ENCODE results near the gene ARHGAP28. TPM values are rescaled to one million over a fixed set of nuclear protein-coding genes. Genes with fewer than 3 reads are reported as not detected.

Gene ARHGAP28
- total RNA-seq, 1 experiment from 2014 or later = 9.2 TPM

DNA sequence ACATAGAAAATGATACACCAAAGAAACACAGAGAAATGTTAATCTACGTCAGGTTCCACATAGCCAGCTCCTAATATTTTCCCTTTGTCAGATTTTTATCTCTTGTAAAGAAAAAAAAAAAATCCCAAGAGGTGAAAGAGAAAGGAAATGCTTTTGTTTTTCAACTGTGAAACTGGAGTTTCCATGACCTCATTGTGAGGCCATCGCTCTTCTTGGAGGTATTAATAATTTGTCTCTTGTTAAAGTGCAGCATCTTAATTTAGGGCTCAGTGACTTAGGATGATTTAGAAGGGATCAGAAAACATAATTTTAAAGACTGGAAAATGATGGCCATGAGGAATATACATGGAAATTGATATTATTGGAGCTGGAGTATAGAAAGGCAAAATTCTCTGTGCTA lies 21.7 kb downstream of the ARHGAP28 start:
- Histone ChIP-seq H2AK5ac (ENCODE audit: insufficient read length, low read length) (no peak overlapping the region), H2BK120ac (ENCODE audit: low read depth, low read length, poor library complexity, severe bottlenecking) (no peak overlapping the region), H2BK12ac (ENCODE audit: insufficient read length, low read depth, low read length) (no peak overlapping the region), H3K14ac (ENCODE audit: insufficient read depth, low read length) (no peak overlapping the region; the same call in 1 of the 2 replicates), H4K20me1 (ENCODE audit: control insufficient read depth, insufficient read depth, insufficient read length) (no peaks in the 10 kb centered on the region), H3K4me1 (ENCODE audit: insufficient read depth, low read length) (peaks cover 4% of the 10 kb centered on the region; the same call in 1 of the 2 replicates), H3K27ac (ENCODE audit: insufficient read length, low read depth, low read length) (peak overlapping the region; percentile 74), H2BK15ac (ENCODE audit: low read depth, low read length) (no peak overlapping the region), H4K8ac (replicated peaks; ENCODE audit: insufficient read length, low read depth, low read length) (no peak overlapping the region), H3T11ph (ENCODE audit: low read length) (no peak overlapping the region), H3K23me2 (ENCODE audit: insufficient read length, low read depth, low read length, poor library complexity, severe bottlenecking) (no peaks in the 10 kb centered on the region), H3K79me2 (ENCODE audit: insufficient read depth, low read length) (no peaks in the 10 kb centered on the region; the same call in 1 of the 2 replicates), H3K4ac (ENCODE audit: low read depth, low read length) (no peak overlapping the region), H3K23ac (ENCODE audit: insufficient read length, low read depth, low read length) (no peak overlapping the region), H2AFZ (ENCODE audit: low read length) (no peak overlapping the region), H3K79me1 (ENCODE audit: insufficient read depth, low read depth, low read length, poor library complexity, severe bottlenecking) (no peaks in the 10 kb centered on the region), H2BK5ac (ENCODE audit: insufficient read length, low read length) (no peak overlapping the region), H2BK20ac (ENCODE audit: low read depth, low read length, poor library complexity, severe bottlenecking) (no peak overlapping the region), H3K9ac (ENCODE audit: extremely low read depth, insufficient read length, low read length) (peak overlapping the region; percentile 31), H4K91ac (ENCODE audit: insufficient read length, low read depth, low read length) (no peak overlapping the region), H3K9me3 (ENCODE audit: control insufficient read depth, low read depth, low read length) (peaks cover 5% of the 10 kb centered on the region), H3K4me2 (ENCODE audit: insufficient read depth, insufficient read length, low read length) (no peak overlapping the region), H3K18ac (ENCODE audit: insufficient read length, low read depth, low read length) (no peak overlapping the region), H3K27me3 (ENCODE audit: insufficient read depth, low read length) (no peaks in the 10 kb centered on the region; the same call in 1 of the 2 replicates), H3K56ac (ENCODE audit: insufficient read length, low read depth, low read length) (no peak overlapping the region), H4K5ac (ENCODE audit: insufficient read length, low read depth, low read length) (no peak overlapping the region)
- no peaks in the 10 kb centered on the region for H3K27me3 Mint-ChIP-seq (ENCODE audit: low read depth)
- H3K4me1 Mint-ChIP-seq = peaks cover 33 to 44% of the 10 kb centered on the region in 2 experiments
- H3K27ac Mint-ChIP-seq = peak overlapping the region; percentile 20 to 98 (median 91); a peak in 5 of 7 replicates
- TF ChIP-seq, protein P1, sequence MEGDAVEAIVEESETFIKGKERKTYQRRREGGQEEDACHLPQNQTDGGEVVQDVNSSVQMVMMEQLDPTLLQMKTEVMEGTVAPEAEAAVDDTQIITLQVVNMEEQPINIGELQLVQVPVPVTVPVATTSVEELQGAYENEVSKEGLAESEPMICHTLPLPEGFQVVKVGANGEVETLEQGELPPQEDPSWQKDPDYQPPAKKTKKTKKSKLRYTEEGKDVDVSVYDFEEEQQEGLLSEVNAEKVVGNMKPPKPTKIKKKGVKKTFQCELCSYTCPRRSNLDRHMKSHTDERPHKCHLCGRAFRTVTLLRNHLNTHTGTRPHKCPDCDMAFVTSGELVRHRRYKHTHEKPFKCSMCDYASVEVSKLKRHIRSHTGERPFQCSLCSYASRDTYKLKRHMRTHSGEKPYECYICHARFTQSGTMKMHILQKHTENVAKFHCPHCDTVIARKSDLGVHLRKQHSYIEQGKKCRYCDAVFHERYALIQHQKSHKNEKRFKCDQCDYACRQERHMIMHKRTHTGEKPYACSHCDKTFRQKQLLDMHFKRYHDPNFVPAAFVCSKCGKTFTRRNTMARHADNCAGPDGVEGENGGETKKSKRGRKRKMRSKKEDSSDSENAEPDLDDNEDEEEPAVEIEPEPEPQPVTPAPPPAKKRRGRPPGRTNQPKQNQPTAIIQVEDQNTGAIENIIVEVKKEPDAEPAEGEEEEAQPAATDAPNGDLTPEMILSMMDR (conservative IDR thresholded peaks at IDR 0.05) = no peak
- no peak overlapping the region for H3K4me3 Mint-ChIP-seq
- peaks cover 10 to 16% of the 10 kb centered on the region in 2 experiments for H3K9me3 Mint-ChIP-seq
- WGBS (ENCODE audit: extremely low coverage, insufficient read length, low lambda C conversion rate) = no CpG with 5 or more reads among the region's 2 CpGs
- DNase-seq = no peak
- peaks cover 6 to 18% (median 16%) of the 10 kb centered on the region in 3 experiments for H3K36me3 Mint-ChIP-seq (ENCODE audit: insufficient read depth in 1 of 3, low read depth in 3 of 3)
